Parathyroid adenoma (tissue), 2 donors: ENCODE measurements around the gene COL23A1.

ENCODE experiments used
- H2AFZ ChIP-seq: fragments of 300-600 bp; sonication (generic); one replicate; pipeline ENCODE4 v1.7.0; 2017; ENCODE audit warnings: antibody characterized with exemption, mild to moderate bottlenecking
- H3K27ac ChIP-seq: fragments of 300-600 bp; sonication (generic); one replicate; pipeline ENCODE4 v1.7.0; 2017
- H3K27me3 ChIP-seq: fragments of 300-600 bp; sonication (generic); one replicate; pipeline ENCODE4 v1.7.0; 2017; ENCODE audit warnings: low read length; ENCODE audit not compliant: control insufficient read depth, insufficient read depth
- H3K36me3 ChIP-seq: fragments of 300-600 bp; sonication (generic); one replicate; pipeline ENCODE4 v1.7.0; 2017; ENCODE audit warnings: low read length; ENCODE audit not compliant: control insufficient read depth, insufficient read depth
- H3K4me1 ChIP-seq: fragments of 300-600 bp; sonication (generic); one replicate; pipeline ENCODE4 v1.7.0; 2017; ENCODE audit warnings: control low read depth
- H3K4me2 ChIP-seq: fragments of 300-600 bp; sonication (generic); one replicate; pipeline ENCODE4 v1.7.0; 2017; ENCODE audit warnings: low read length
- H3K4me3 ChIP-seq: fragments of 300-600 bp; sonication (generic); one replicate; pipeline ENCODE4 v1.7.0; 2017; ENCODE audit warnings: low read depth, low read length
- H3K79me2 ChIP-seq: fragments of 300-600 bp; sonication (generic); one replicate; pipeline ENCODE4 v1.7.0; 2017; ENCODE audit warnings: control low read depth
- H3K9ac ChIP-seq: fragments of 300-600 bp; sonication (generic); one replicate; pipeline ENCODE4 v1.7.0; 2017; ENCODE audit warnings: mild to moderate bottlenecking
- H3K9me3 ChIP-seq: fragments of 300-600 bp; sonication (generic); one replicate; pipeline ENCODE4 v1.7.0; 2017; ENCODE audit warnings: low read length; ENCODE audit not compliant: control insufficient read depth
- TF ChIP-seq, protein P1 (sequence below): fragments of 300-600 bp; sonication (generic); IDR thresholded peaks from one replicate; pipeline ENCODE4 v1.7.0; 2017; ENCODE audit warnings: antibody characterized with exemption, mild to moderate bottlenecking
- donor health status: primary hyperparathyroidism.

The COL23A1 gene

GRCh38 chr5:178465228-178465860 is 124.8 kb downstream of the COL23A1 start:
- Histone ChIP-seq H3K4me1 (peaks cover 8% of the 10 kb centered on the region), H3K9me3 (no peaks in the 10 kb centered on the region), H3K27ac (no peak overlapping the region), H3K36me3 (no peaks in the 10 kb centered on the region), H3K4me3 (no peak overlapping the region), H2AFZ (no peak overlapping the region), H3K9ac (no peak overlapping the region), H3K4me2 (no peak overlapping the region), H3K79me2 (no peaks in the 10 kb centered on the region), H3K27me3 (no peaks in the 10 kb centered on the region)
- TF ChIP-seq, protein P1, sequence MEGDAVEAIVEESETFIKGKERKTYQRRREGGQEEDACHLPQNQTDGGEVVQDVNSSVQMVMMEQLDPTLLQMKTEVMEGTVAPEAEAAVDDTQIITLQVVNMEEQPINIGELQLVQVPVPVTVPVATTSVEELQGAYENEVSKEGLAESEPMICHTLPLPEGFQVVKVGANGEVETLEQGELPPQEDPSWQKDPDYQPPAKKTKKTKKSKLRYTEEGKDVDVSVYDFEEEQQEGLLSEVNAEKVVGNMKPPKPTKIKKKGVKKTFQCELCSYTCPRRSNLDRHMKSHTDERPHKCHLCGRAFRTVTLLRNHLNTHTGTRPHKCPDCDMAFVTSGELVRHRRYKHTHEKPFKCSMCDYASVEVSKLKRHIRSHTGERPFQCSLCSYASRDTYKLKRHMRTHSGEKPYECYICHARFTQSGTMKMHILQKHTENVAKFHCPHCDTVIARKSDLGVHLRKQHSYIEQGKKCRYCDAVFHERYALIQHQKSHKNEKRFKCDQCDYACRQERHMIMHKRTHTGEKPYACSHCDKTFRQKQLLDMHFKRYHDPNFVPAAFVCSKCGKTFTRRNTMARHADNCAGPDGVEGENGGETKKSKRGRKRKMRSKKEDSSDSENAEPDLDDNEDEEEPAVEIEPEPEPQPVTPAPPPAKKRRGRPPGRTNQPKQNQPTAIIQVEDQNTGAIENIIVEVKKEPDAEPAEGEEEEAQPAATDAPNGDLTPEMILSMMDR: no peak

- no peaks in the 10 kb centered on the region for H3K9me3 ChIP-seq
- no peaks in the 10 kb centered on the region for H3K36me3 ChIP-seq
- no peak overlapping the region for H3K4me3 ChIP-seq
- H2AFZ ChIP-seq: no peak overlapping the region
- no peak overlapping the region for H3K27ac ChIP-seq
- no peak overlapping the region for H3K4me2 ChIP-seq
- peaks cover 3% of the 10 kb centered on the region for H3K4me1 ChIP-seq
- H3K79me2 ChIP-seq: no peaks in the 10 kb centered on the region
- TF ChIP-seq, protein P1: no peak
- no peak overlapping the region for H3K9ac ChIP-seq
- no peaks in the 10 kb centered on the region for H3K27me3 ChIP-seq
Measured at GRCh38 chr5:178464431-178465048, 125.7 kb downstream of the COL23A1 start.

DNA sequence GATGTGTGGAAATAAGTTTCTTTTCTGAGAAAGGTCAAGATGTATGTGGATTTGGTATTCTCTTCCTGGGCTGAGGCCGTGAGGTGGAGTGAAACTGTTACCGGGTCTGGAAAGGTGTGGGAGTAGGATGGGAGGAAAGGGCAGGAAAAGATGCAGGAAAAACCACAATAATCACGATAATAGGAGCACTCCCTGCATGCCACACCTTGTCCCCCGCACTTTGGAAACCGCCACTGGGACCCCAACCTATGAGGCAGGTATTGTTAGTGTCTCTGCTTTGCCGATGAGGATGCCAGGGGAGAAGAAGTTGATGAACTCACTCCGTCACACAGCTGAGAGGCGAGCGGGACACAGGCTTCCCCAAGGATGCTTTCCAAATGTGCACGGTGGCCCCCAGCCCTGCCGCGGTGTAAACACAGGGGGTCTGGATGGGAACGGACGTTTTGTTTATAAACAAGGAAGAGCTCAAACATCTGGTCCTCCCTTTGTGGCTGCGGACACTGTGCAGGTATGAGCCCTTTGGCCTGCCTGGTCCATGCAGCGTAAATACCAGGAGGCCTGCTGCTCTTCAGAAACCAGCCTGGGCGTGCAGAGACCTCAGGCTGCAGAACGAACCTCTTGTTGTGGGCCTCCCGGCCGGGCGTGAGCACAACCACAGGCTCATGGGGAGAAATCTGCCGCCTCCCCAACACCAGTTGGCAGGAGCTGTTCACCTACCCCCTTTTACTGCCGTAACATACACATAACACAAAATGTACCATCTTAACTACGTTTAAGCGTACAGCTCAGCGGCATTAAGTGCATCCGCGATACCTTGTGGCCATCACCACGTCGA is 126.7 kb downstream of the COL23A1 start:
- Histone ChIP-seq H3K27ac (no peak overlapping the region), H3K79me2 (no peaks in the 10 kb centered on the region)
- TF ChIP-seq, protein P1: no peak

DNA sequence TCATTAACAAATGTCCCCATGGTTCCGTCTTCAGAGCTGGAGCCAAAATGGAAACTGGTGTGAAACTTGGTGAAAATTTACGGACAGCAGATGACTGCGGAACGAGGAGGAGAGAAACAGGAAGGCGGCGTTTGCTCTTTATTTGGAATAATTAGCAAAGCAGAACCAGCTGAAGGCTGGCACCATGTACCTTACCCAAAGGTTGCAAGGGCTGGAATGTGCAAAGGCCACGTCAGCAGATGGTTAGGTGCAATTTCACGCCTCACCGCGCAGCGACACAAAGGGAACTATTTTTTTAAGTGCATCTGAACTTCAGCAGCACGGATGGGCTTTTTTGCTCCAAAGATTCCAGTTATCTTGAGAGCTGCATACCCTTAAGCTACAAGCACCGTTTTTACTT is 127.4 kb downstream of the COL23A1 start:
- TF ChIP-seq, protein P1: no peak
- Histone ChIP-seq H3K27me3 (no peaks in the 10 kb centered on the region), H3K9ac (no peak overlapping the region)

More for the DNA sequence above, 126.7 kb downstream of the COL23A1 start:
- no peaks in the 10 kb centered on the region for H3K9me3 ChIP-seq
- no peak overlapping the region for H3K9ac ChIP-seq
- no peak overlapping the region for H2AFZ ChIP-seq
- H3K4me3 ChIP-seq: no peak overlapping the region
- no peak overlapping the region for H3K4me2 ChIP-seq
- H3K36me3 ChIP-seq: no peaks in the 10 kb centered on the region
- peaks cover 3% of the 10 kb centered on the region for H3K4me1 ChIP-seq
- no peaks in the 10 kb centered on the region for H3K27me3 ChIP-seq

More for the DNA sequence above, 127.4 kb downstream of the COL23A1 start:
- no peaks in the 10 kb centered on the region for H3K36me3 ChIP-seq
- H3K27ac ChIP-seq: no peak overlapping the region
- no peak overlapping the region for H2AFZ ChIP-seq
- no peak overlapping the region for H3K4me2 ChIP-seq
- H3K4me1 ChIP-seq: peaks cover 3% of the 10 kb centered on the region
- no peak overlapping the region for H3K4me3 ChIP-seq
- H3K9me3 ChIP-seq: no peaks in the 10 kb centered on the region
- H3K79me2 ChIP-seq: no peaks in the 10 kb centered on the region
